HG03196 (cell line): Measurements from ENCODE around the gene ADGRL3.
"Not testable (repeated sequence)": the region's sequence is repeated elsewhere in the genome, so short reads cannot be mapped to it uniquely, and the experiment has no call there.

Experiments used
- ATAC-seq: cut with Tn5 transposase; IDR thresholded peaks from one replicate; pipeline ENCODE4 v1.9.1; 2021; ENCODE audit not compliant: unreplicated experiment

Gene ADGRL3

GRCh38 chr4:61468024-61468720 is 268.0 kb downstream of the ADGRL3 start:
- no peak for ATAC-seq

- ATAC-seq = no peak
These were observed 273.2 kb downstream of the ADGRL3 start for GRCh38 chr4:61473306-61473705.

- ATAC-seq = no peak
These were observed 278.2 kb downstream of the ADGRL3 start for GRCh38 chr4:61478340-61478739.

GRCh38 chr4:61485056-61485455 is 284.9 kb downstream of the ADGRL3 start:
- no peak for ATAC-seq

- no peak for ATAC-seq
These were observed 289.8 kb downstream of the ADGRL3 start for GRCh38 chr4:61489927-61490326.

- no peak for ATAC-seq
These were observed 292.9 kb downstream of the ADGRL3 start for GRCh38 chr4:61493041-61493440.

GRCh38 chr4:61493470-61493869 is 293.3 kb downstream of the ADGRL3 start:
- ATAC-seq = no peak

GRCh38 chr4:61500883-61501282 is 300.8 kb downstream of the ADGRL3 start:
- no peak for ATAC-seq

GRCh38 chr4:61501812-61502211 is 301.7 kb downstream of the ADGRL3 start:
- no peak for ATAC-seq

GRCh38 chr4:61505773-61506685 is 305.9 kb downstream of the ADGRL3 start:
- no peak for ATAC-seq

GRCh38 chr4:61507091-61507490 is 307.0 kb downstream of the ADGRL3 start:
- ATAC-seq = no peak

GRCh38 chr4:61509721-61510241 is 309.7 kb downstream of the ADGRL3 start:
- not testable (repeated sequence) for ATAC-seq

GRCh38 chr4:61511716-61512488 is 311.8 kb downstream of the ADGRL3 start:
- ATAC-seq = no peak

GRCh38 chr4:61514991-61515390 is 314.9 kb downstream of the ADGRL3 start:
- ATAC-seq = no peak

- no peak for ATAC-seq
These were observed 317.0 kb downstream of the ADGRL3 start for GRCh38 chr4:61517144-61517543.

GRCh38 chr4:61520166-61520565 is 320.0 kb downstream of the ADGRL3 start:
- no peak for ATAC-seq

GRCh38 chr4:61520681-61521160 is 320.6 kb downstream of the ADGRL3 start:
- no peak for ATAC-seq

GRCh38 chr4:61521451-61521850 is 321.3 kb downstream of the ADGRL3 start:
- ATAC-seq = no peak

GRCh38 chr4:61522312-61522711 is 322.2 kb downstream of the ADGRL3 start:
- no peak for ATAC-seq

- ATAC-seq = no peak
These were observed 327.8 kb downstream of the ADGRL3 start for GRCh38 chr4:61527888-61528287.

GRCh38 chr4:61528595-61528994 is 328.5 kb downstream of the ADGRL3 start:
- no peak for ATAC-seq
